CD1c-positive myeloid dendritic cell (primary cell): ENCODE measurements around the gene DLX5.
"Not testable (repeated sequence)": the region's sequence is repeated elsewhere in the genome, so short reads cannot be mapped to it uniquely, and the experiment has no call there.

Experiments used
- DNase-seq: peaks from one replicate; pipeline ENCODE4 v3.0.0-alpha.2; 2016; ENCODE audit errors: extremely low spot score

DLX5 gene

GRCh38 chr7:97024209-97025129 lies at the start of gene DLX5:
TSS of gene DLX5 (minus strand) at chr7:97024831. CDS start at chr7:97024623, 208 bp downstream.
- no peak for DNase-seq

- not testable (repeated sequence) for DNase-seq
Measured at GRCh38 chr7:97072025-97072424, 47.4 kb upstream of the DLX5 start.

- DNase-seq = peak; percentile 50
Measured at GRCh38 chr7:97064972-97065587, 40.4 kb upstream of the DLX5 start.

GRCh38 chr7:97064020-97064419 lies 39.4 kb upstream of the DLX5 start:
- no peak for DNase-seq

GRCh38 chr7:97043281-97043680 lies 18.6 kb upstream of the DLX5 start:
- DNase-seq = no peak

GRCh38 chr7:97039374-97040065 lies 14.9 kb upstream of the DLX5 start:
- no peak for DNase-seq

GRCh38 chr7:97034213-97034852 lies 9.7 kb upstream of the DLX5 start:
- not testable (repeated sequence) for DNase-seq

GRCh38 chr7:97027427-97028234 lies 3.0 kb upstream of the DLX5 start:
- peak; percentile 88 for DNase-seq

GRCh38 chr7:97026715-97027426 lies 2.2 kb upstream of the DLX5 start:
- DNase-seq = peak; percentile 84

- DNase-seq = peak; percentile 25
Measured at GRCh38 chr7:97025983-97026714, 1.5 kb upstream of the DLX5 start.

- DNase-seq = no peak
Measured at GRCh38 chr7:97025130-97025499, 484 bp upstream of the DLX5 start.

- DNase-seq = no peak
Measured at GRCh38 chr7:97022491-97023306, 1.9 kb downstream of the DLX5 start.

- DNase-seq = no peak
Measured at GRCh38 chr7:97021747-97022490, 2.7 kb downstream of the DLX5 start.

GRCh38 chr7:97020996-97021746 lies 3.5 kb downstream of the DLX5 start:
- no peak for DNase-seq

GRCh38 chr7:97020601-97020995 lies 4.0 kb downstream of the DLX5 start:
- DNase-seq = no peak

- no peak for DNase-seq
Measured at GRCh38 chr7:97019710-97020225, 4.9 kb downstream of the DLX5 start.
